ENCODE measurements around the gene SPOCK3. TPM values are rescaled to one million over a fixed set of nuclear protein-coding genes. Genes with fewer than 3 reads are reported as not detected.

The SPOCK3 gene
- total RNA-seq, 1 experiment from 2014 or later = 1.4 TPM

DNA sequence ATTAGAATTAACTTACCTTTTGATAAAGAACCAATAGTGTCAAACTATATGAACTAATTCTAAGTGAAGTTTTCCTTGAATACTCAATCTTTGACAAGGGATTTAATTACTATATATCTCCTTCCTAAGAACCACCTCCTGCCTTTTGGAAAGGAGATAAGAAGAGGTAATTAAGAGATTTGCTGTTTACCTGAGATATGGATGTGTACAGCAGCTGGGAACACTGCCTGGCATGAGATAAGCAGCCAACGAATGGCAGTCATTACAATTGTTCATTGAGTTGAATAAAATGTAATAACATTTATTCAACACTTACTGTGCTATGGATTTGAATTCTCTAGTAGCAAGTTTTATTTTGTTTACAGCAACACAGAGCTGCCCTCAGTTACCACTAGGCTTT lies 407.1 kb downstream of the SPOCK3 start:
- CTCF ChIA-PET = no interaction called here

DNA sequence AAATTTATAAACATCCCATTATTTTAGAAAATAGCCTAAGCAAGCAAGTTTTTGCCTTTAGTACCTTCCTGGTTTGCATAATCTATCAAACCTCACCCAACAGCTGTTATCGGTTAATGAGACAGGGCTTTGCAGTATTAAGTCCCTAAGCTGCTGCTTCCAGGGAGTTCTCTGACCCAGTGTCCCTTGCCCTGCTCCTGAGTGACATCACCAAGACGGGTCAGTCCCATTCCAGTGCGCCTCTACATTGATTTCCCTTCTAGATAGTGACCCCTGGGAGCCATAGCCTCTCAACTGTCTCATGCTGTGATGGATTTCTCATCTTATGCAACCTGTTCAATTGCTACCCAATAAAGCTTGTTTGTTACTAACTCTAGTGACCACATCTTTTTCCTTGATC lies 410.4 kb downstream of the SPOCK3 start:
- intact Hi-C loops (cut with micrococcal nuclease; ENCODE audit: unreplicated experiment) (no loop called here), in situ Hi-C loops (cut with HindIII; ENCODE audit: low pct_unique_long_range_greater_than_20kb, low sequenced_read_pairs) (no loop called here)
- no TSS peak for BruUV-seq (replicated peaks)
- H3K9me3 ChIP-seq (ENCODE audit: control insufficient read depth, insufficient read depth, low read depth, low read length) = no peaks in the 10 kb centered on the region
- H3K4me1 ChIP-seq (ENCODE audit: control insufficient read depth, insufficient read depth, low read length) = no peaks in the 10 kb centered on the region
- no peak overlapping the region for H3K4me3 ChIP-seq (ENCODE audit: low read depth in 2 of 2, low read length in 2 of 2)
- no peaks in the 10 kb centered on the region for H3K36me3 ChIP-seq (ENCODE audit: control insufficient read depth, insufficient read depth, low read length)
- DNase-seq (ENCODE audit: low read depth, low spot score) = no peak
- no peaks in the 10 kb centered on the region for H3K27me3 ChIP-seq (ENCODE audit: control insufficient read depth, insufficient read depth, low read length)
- ChIA-PET POLR2A (no interaction called here), CTCF (no interaction called here)
- TF ChIP-seq, protein P1, sequence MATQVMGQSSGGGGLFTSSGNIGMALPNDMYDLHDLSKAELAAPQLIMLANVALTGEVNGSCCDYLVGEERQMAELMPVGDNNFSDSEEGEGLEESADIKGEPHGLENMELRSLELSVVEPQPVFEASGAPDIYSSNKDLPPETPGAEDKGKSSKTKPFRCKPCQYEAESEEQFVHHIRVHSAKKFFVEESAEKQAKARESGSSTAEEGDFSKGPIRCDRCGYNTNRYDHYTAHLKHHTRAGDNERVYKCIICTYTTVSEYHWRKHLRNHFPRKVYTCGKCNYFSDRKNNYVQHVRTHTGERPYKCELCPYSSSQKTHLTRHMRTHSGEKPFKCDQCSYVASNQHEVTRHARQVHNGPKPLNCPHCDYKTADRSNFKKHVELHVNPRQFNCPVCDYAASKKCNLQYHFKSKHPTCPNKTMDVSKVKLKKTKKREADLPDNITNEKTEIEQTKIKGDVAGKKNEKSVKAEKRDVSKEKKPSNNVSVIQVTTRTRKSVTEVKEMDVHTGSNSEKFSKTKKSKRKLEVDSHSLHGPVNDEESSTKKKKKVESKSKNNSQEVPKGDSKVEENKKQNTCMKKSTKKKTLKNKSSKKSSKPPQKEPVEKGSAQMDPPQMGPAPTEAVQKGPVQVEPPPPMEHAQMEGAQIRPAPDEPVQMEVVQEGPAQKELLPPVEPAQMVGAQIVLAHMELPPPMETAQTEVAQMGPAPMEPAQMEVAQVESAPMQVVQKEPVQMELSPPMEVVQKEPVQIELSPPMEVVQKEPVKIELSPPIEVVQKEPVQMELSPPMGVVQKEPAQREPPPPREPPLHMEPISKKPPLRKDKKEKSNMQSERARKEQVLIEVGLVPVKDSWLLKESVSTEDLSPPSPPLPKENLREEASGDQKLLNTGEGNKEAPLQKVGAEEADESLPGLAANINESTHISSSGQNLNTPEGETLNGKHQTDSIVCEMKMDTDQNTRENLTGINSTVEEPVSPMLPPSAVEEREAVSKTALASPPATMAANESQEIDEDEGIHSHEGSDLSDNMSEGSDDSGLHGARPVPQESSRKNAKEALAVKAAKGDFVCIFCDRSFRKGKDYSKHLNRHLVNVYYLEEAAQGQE (IDR thresholded peaks at IDR 0.05; ENCODE audit: insufficient read depth in 1 of 2, low read depth in 2 of 2, low read length in 1 of 2) = no peak
- no peak for TF ChIP-seq SIN3A (IDR thresholded peaks at IDR 0.05; ENCODE audit: borderline replicate concordance, insufficient read depth, low read depth, low read length)
- no peak for TF ChIP-seq TCF7L2 (IDR thresholded peaks at IDR 0.05; ENCODE audit: low read depth, low read length)
- TF ChIP-seq POLR2AphosphoS5 (IDR thresholded peaks at IDR 0.05; ENCODE audit: low read depth, low read length) = no peak
- TF ChIP-seq, protein P2, sequence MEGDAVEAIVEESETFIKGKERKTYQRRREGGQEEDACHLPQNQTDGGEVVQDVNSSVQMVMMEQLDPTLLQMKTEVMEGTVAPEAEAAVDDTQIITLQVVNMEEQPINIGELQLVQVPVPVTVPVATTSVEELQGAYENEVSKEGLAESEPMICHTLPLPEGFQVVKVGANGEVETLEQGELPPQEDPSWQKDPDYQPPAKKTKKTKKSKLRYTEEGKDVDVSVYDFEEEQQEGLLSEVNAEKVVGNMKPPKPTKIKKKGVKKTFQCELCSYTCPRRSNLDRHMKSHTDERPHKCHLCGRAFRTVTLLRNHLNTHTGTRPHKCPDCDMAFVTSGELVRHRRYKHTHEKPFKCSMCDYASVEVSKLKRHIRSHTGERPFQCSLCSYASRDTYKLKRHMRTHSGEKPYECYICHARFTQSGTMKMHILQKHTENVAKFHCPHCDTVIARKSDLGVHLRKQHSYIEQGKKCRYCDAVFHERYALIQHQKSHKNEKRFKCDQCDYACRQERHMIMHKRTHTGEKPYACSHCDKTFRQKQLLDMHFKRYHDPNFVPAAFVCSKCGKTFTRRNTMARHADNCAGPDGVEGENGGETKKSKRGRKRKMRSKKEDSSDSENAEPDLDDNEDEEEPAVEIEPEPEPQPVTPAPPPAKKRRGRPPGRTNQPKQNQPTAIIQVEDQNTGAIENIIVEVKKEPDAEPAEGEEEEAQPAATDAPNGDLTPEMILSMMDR (IDR thresholded peaks at IDR 0.05) = no peak
- no peak overlapping the region for H3K27ac ChIP-seq (ENCODE audit: low read length)
- no peak for ATAC-seq

More for the DNA sequence above, 407.1 kb downstream of the SPOCK3 start:
- no peaks in the 10 kb centered on the region for H3K27me3 ChIP-seq (ENCODE audit: control insufficient read depth, insufficient read depth, low read length)
- H3K27ac ChIP-seq (ENCODE audit: low read length) = no peak overlapping the region
- in situ Hi-C loops (cut with HindIII; ENCODE audit: low pct_unique_long_range_greater_than_20kb, low sequenced_read_pairs) (no loop called here), intact Hi-C loops (cut with micrococcal nuclease; ENCODE audit: unreplicated experiment) (no loop called here)
- TF ChIP-seq, protein P1 (IDR thresholded peaks at IDR 0.05; ENCODE audit: insufficient read depth in 1 of 2, low read depth in 2 of 2, low read length in 1 of 2) = no peak
- TF ChIP-seq POLR2AphosphoS5 (IDR thresholded peaks at IDR 0.05; ENCODE audit: low read depth, low read length) (no peak), SIN3A (IDR thresholded peaks at IDR 0.05; ENCODE audit: borderline replicate concordance, insufficient read depth, low read depth, low read length) (no peak), TCF7L2 (IDR thresholded peaks at IDR 0.05; ENCODE audit: low read depth, low read length) (no peak)
- TF ChIP-seq, protein P2 (IDR thresholded peaks at IDR 0.05) = no peak
- H3K36me3 ChIP-seq (ENCODE audit: control insufficient read depth, insufficient read depth, low read length) = no peaks in the 10 kb centered on the region
- no TSS peak for BruUV-seq (replicated peaks)
- no peak for DNase-seq (ENCODE audit: low read depth, low spot score)
- H3K4me3 ChIP-seq (ENCODE audit: low read depth in 2 of 2, low read length in 2 of 2) = no peak overlapping the region
- no peak for ATAC-seq
- H3K4me1 ChIP-seq (ENCODE audit: control insufficient read depth, insufficient read depth, low read length) = no peaks in the 10 kb centered on the region
- H3K9me3 ChIP-seq (ENCODE audit: control insufficient read depth, insufficient read depth, low read depth, low read length) = no peaks in the 10 kb centered on the region
- POLR2A ChIA-PET = no interaction called here

Data from Panc1 (cell line).